ENCODE measurements around the gene LRRC10.

LRRC10 gene

GRCh38 chr12:69644511-69644910 lies 33.8 kb upstream of the LRRC10 start:
- H3K4me3 Mint-ChIP-seq: no peak overlapping the region
- H3K9me3 Mint-ChIP-seq: no peaks in the 10 kb centered on the region
- H3K4me1 Mint-ChIP-seq: no peaks in the 10 kb centered on the region
- H3K27me3 Mint-ChIP-seq (ENCODE audit: low read depth, poor library complexity): peaks cover 5% of the 10 kb centered on the region
- DNase-seq: no peak
- H3K27ac Mint-ChIP-seq: no peak overlapping the region
- no peaks in the 10 kb centered on the region for H3K36me3 Mint-ChIP-seq (ENCODE audit: low read depth)
- TF ChIP-seq CTCF (IDR thresholded peaks at IDR 0.05): no peak

GRCh38 chr12:69642531-69642930 lies 31.8 kb upstream of the LRRC10 start:
- no peak overlapping the region for H3K27ac Mint-ChIP-seq
- H3K36me3 Mint-ChIP-seq (ENCODE audit: low read depth): no peaks in the 10 kb centered on the region
- H3K27me3 Mint-ChIP-seq (ENCODE audit: low read depth, poor library complexity): peaks cover 8% of the 10 kb centered on the region

DNA sequence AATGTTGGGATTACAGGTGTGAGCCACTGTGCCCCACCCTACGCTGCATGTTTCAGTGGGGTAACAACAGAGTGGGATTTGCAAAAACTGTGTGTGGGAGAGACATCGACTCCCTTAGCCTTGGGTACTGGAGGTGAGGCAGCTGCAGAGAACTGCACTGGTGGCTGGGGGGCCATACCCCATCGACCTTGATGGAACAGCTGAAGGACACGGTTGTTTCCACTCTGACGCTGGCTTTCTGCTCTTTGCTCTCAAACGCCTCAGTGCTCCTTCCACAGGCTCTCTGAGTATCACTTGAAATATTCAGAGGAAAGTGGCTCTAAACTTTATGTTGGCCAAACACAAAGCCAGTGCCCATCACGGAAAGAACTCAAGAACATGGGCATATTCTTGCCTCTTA lies 30.8 kb upstream of the LRRC10 start:
- Mint-ChIP-seq H3K4me1 (no peaks in the 10 kb centered on the region), H3K27me3 (ENCODE audit: low read depth, poor library complexity) (peaks cover 8% of the 10 kb centered on the region), H3K4me3 (no peak overlapping the region), H3K36me3 (ENCODE audit: low read depth) (no peaks in the 10 kb centered on the region), H3K27ac (no peak overlapping the region), H3K9me3 (no peaks in the 10 kb centered on the region)
- no peak for TF ChIP-seq CTCF (IDR thresholded peaks at IDR 0.05)
- no peak for DNase-seq

More at GRCh38 chr12:69642531-69642930, 31.8 kb upstream of the LRRC10 start:
- TF ChIP-seq CTCF (IDR thresholded peaks at IDR 0.05): no peak
- DNase-seq: no peak
- Mint-ChIP-seq H3K4me3 (no peak overlapping the region), H3K4me1 (no peaks in the 10 kb centered on the region), H3K9me3 (no peaks in the 10 kb centered on the region)

DNA sequence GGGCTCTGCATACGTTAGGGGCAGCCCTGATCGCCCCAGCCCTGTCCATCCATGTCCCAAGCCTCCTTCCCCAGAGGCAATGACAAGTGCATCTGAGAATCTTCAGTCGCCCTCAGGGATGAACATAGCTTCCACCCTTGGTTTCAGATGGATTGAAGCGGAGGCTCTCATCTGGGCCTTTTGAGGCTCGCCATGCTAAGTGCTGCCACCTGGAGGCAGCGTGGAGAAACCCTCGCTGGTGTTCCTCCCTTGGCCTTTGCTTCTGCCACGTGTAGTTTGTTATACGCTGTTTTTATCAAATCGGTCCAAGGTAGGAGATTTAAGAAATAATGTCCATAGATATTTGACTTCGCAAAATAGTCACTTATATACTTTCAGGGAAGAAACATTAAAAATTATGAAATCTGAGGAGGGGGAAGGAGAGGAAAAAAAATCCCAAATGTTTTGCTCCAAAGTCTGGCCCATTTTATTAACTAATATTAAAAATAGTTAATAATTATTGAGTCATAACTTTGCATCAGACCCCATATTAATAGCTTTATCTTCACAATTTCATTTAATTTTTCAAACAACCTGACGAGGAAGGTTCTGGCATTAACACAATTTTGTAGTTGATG lies 28.8 kb upstream of the LRRC10 start:
- Mint-ChIP-seq H3K4me1 (no peaks in the 10 kb centered on the region), H3K9me3 (no peaks in the 10 kb centered on the region), H3K4me3 (no peak overlapping the region), H3K36me3 (ENCODE audit: low read depth) (no peaks in the 10 kb centered on the region), H3K27ac (no peak overlapping the region), H3K27me3 (ENCODE audit: low read depth, poor library complexity) (peaks cover 8% of the 10 kb centered on the region)
- DNase-seq: peak; percentile 70
- TF ChIP-seq CTCF (IDR thresholded peaks at IDR 0.05): peak; percentile 82

DNA sequence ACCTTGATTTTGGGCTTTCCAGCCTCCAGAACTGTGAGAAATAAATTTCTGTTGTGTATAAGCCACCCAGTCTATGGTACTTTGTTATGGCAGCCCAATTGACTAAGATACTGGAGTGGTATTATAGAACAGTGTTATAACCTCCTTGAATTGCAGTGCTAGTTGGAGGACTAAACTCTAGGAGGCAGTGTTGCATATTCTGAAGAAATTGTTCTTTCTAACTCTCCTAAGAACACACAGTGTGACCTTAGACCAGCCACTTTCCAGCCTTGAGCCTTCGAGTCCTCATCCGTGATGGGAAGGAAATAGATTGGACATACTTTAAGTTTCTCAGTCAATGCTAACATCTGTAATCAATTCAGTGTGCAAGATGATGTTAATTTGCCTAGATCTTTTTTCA lies 22.4 kb upstream of the LRRC10 start:
- H3K4me3 Mint-ChIP-seq: no peak overlapping the region
- no peaks in the 10 kb centered on the region for H3K4me1 Mint-ChIP-seq
- no peaks in the 10 kb centered on the region for H3K9me3 Mint-ChIP-seq
- TF ChIP-seq CTCF (IDR thresholded peaks at IDR 0.05): no peak
- peaks cover 3% of the 10 kb centered on the region for H3K27me3 Mint-ChIP-seq (ENCODE audit: low read depth, poor library complexity)
- no peaks in the 10 kb centered on the region for H3K36me3 Mint-ChIP-seq (ENCODE audit: low read depth)
- H3K27ac Mint-ChIP-seq: no peak overlapping the region
- DNase-seq: no peak

- Mint-ChIP-seq H3K9me3 (no peaks in the 10 kb centered on the region), H3K4me3 (no peak overlapping the region), H3K4me1 (no peaks in the 10 kb centered on the region), H3K27me3 (ENCODE audit: low read depth, poor library complexity) (peaks cover 3% of the 10 kb centered on the region), H3K27ac (no peak overlapping the region), H3K36me3 (ENCODE audit: low read depth) (no peaks in the 10 kb centered on the region)
- no peak for DNase-seq
- peak; percentile 32 for TF ChIP-seq CTCF (IDR thresholded peaks at IDR 0.05)
These were observed 19.5 kb upstream of the LRRC10 start for GRCh38 chr12:69630191-69630590.
